HUES48 (cell line): ENCODE results near the gene PTPN13.

Source experiments
- H3K27ac ChIP-seq: one replicate; pipeline ENCODE4 v1.7.0; 2013; ENCODE audit warnings: low read depth, low read length, inconsistent platforms
- H3K27me3 ChIP-seq: 2 replicates; pipeline ENCODE4 v1.6.1; 2013; ENCODE audit warnings: mild to moderate bottlenecking, low read length; ENCODE audit not compliant: control insufficient read depth, insufficient read depth
- H3K36me3 ChIP-seq: 2 replicates; pipeline ENCODE4 v1.6.1; 2013; ENCODE audit warnings: low read length; ENCODE audit not compliant: control insufficient read depth, insufficient read depth
- H3K4me1 ChIP-seq: 2 replicates; pipeline ENCODE4 v1.6.1; 2013; ENCODE audit warnings: mild to moderate bottlenecking, low read length; ENCODE audit not compliant: control insufficient read depth, insufficient read depth
- H3K4me3 ChIP-seq: 2 replicates; pipeline ENCODE4 v1.5.1; 2013; ENCODE audit warnings: mild to moderate bottlenecking, low read depth, low read length
- H3K9ac ChIP-seq: 2 replicates; pipeline ENCODE4 v1.6.1; 2013; ENCODE audit warnings: mild to moderate bottlenecking, low read depth, low read length, moderate library complexity
- H3K9me3 ChIP-seq: 2 replicates; pipeline ENCODE4 v1.6.1; 2013; ENCODE audit warnings: low read length; ENCODE audit not compliant: control insufficient read depth, insufficient read depth

Gene PTPN13

GRCh38 chr4:86615501-86615900, 21.4 kb downstream of the PTPN13 start:
- Histone ChIP-seq H3K27me3 (no peaks in the 10 kb centered on the region), H3K9ac (no peak overlapping the region), H3K4me1 (peaks cover 6% of the 10 kb centered on the region), H3K36me3 (no peaks in the 10 kb centered on the region), H3K4me3 (no peak overlapping the region), H3K27ac (no peak overlapping the region), H3K9me3 (no peaks in the 10 kb centered on the region)

DNA sequence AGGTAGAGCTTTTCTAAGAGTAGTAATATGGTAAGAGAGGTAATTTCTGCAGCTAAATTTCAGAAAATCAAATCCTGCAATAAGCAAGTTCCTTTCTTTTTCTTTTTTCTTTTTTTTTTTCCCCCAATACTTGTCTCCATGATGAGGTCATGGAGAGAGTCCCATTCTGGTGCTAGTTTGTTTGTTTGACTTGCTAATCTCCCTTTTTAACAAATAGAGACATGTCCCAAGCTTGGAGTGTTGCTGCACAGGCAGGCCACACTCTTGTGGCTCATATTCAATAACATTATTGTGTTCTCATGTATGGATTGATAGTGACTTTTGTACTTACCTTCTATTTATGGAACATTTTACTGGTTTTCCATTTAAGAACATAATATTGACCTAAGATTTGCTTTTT, 25.5 kb downstream of the PTPN13 start:
- H3K4me3 ChIP-seq: no peak overlapping the region
- no peaks in the 10 kb centered on the region for H3K36me3 ChIP-seq
- H3K27me3 ChIP-seq: no peaks in the 10 kb centered on the region
- peaks cover 29% of the 10 kb centered on the region for H3K4me1 ChIP-seq
- H3K9ac ChIP-seq: no peak overlapping the region
- no peak overlapping the region for H3K27ac ChIP-seq
- no peaks in the 10 kb centered on the region for H3K9me3 ChIP-seq

- Histone ChIP-seq H3K4me3 (no peak overlapping the region), H3K27ac (no peak overlapping the region), H3K4me1 (peaks cover 33% of the 10 kb centered on the region), H3K9me3 (no peaks in the 10 kb centered on the region), H3K36me3 (no peaks in the 10 kb centered on the region), H3K9ac (no peak overlapping the region), H3K27me3 (no peaks in the 10 kb centered on the region)
Measured at GRCh38 chr4:86621435-86621834, 27.3 kb downstream of the PTPN13 start.

GRCh38 chr4:86626066-86626465, 32.0 kb downstream of the PTPN13 start:
- H3K27me3 ChIP-seq: no peaks in the 10 kb centered on the region
- no peak overlapping the region for H3K9ac ChIP-seq
- H3K4me3 ChIP-seq: no peak overlapping the region
- peaks cover 22% of the 10 kb centered on the region for H3K4me1 ChIP-seq
- no peaks in the 10 kb centered on the region for H3K9me3 ChIP-seq
- H3K36me3 ChIP-seq: no peaks in the 10 kb centered on the region
- H3K27ac ChIP-seq: no peak overlapping the region

DNA sequence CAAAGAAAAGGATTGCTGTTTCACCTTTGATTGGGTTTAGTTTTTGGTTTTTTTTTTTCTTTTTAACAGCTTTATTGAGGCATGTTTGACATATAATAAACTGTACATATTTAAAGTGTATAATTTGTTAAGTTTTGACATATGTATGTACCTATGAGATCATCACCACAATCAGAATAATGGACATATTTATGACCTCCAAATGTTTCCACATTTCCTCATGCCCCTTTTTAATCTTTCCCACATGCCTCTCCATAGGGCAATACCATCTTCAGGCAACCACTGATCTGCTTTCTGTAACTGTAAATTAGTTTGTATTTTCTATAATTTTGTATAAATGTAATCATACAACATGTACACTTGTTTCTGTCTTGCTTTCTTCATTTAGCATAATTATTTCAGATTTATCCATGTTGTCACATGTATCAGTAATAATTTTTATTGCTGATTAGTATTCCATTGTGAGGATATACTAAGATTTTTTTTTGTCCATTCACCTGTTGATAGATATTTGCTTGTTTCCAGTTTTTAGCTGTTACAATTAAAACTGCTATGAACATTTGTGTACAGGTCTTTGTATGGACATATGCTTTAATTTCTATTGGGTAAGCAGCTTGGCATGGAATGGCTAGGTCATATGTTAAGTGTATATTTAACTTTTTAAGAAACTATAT, 33.5 kb downstream of the PTPN13 start:
- Histone ChIP-seq H3K4me3 (no peak overlapping the region), H3K27ac (no peak overlapping the region), H3K9me3 (no peaks in the 10 kb centered on the region), H3K9ac (no peak overlapping the region), H3K36me3 (no peaks in the 10 kb centered on the region), H3K27me3 (no peaks in the 10 kb centered on the region), H3K4me1 (peaks cover 13% of the 10 kb centered on the region)

GRCh38 chr4:86630629-86631028, 36.5 kb downstream of the PTPN13 start:
- Histone ChIP-seq H3K36me3 (no peaks in the 10 kb centered on the region), H3K27ac (no peak overlapping the region), H3K4me1 (no peaks in the 10 kb centered on the region), H3K9me3 (no peaks in the 10 kb centered on the region), H3K9ac (no peak overlapping the region), H3K27me3 (no peaks in the 10 kb centered on the region), H3K4me3 (no peak overlapping the region)

DNA sequence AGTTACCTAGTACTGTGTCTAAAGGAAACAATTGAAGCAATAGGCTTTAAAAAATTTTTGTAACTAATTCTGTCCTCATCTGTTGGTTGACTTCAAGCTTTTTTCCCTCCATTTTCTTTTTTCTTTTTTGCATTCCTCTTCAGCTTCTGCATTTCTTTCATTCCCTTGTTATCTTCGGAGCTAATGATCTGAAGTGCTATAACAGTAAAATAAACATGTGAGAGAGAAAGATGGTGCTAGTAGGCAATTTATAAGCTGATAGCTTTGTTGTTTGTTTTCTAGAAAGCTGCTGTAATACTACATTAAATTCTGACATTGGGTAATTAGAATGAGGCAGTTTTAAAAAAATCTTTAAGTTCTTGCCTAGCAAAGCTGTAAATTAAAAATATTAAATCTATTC, 37.1 kb downstream of the PTPN13 start:
- Histone ChIP-seq H3K27ac (no peak overlapping the region), H3K4me1 (no peaks in the 10 kb centered on the region), H3K36me3 (0 out of 2 replicates have a peak, but pooled peaks cover 5% of the 10 kb centered on the region), H3K27me3 (no peaks in the 10 kb centered on the region), H3K4me3 (no peak overlapping the region), H3K9me3 (no peaks in the 10 kb centered on the region), H3K9ac (no peak overlapping the region)

GRCh38 chr4:86633854-86634253, 39.7 kb downstream of the PTPN13 start:
- no peaks in the 10 kb centered on the region for H3K27me3 ChIP-seq
- H3K9me3 ChIP-seq: no peaks in the 10 kb centered on the region
- H3K36me3 ChIP-seq: 0 out of 2 replicates have a peak, but pooled peaks cover 6% of the 10 kb centered on the region
- no peak overlapping the region for H3K27ac ChIP-seq
- no peak overlapping the region for H3K9ac ChIP-seq
- no peaks in the 10 kb centered on the region for H3K4me1 ChIP-seq
- H3K4me3 ChIP-seq: no peak overlapping the region

DNA sequence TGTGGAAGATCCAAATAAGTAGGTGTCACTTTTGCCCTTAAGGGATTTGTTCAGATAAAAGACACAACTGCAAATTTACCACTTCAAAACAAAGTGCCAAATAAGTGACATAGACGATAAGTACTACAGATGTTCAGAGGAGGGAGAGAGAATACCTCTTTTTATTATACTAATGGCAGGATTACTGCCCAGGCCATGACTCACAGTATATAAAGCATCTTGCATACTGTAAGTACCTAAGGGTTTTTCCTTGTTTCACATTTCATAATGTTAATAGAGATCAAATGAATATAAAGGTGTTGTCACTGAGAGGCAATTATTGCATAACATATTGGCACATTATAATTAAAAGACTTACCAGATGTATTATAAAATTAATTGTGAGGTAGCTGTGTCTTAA, 46.4 kb downstream of the PTPN13 start:
- Histone ChIP-seq H3K9me3 (no peaks in the 10 kb centered on the region), H3K9ac (no peak overlapping the region), H3K27ac (no peak overlapping the region), H3K27me3 (no peaks in the 10 kb centered on the region), H3K36me3 (0 out of 2 replicates have a peak, but pooled peaks cover 6% of the 10 kb centered on the region), H3K4me1 (peaks cover 6% of the 10 kb centered on the region; the same call in 1 of the 2 replicates), H3K4me3 (no peak overlapping the region)

- Histone ChIP-seq H3K9ac (no peak overlapping the region), H3K27me3 (no peaks in the 10 kb centered on the region), H3K4me3 (no peak overlapping the region), H3K4me1 (peaks cover 6% of the 10 kb centered on the region; the same call in 1 of the 2 replicates), H3K36me3 (no peaks in the 10 kb centered on the region), H3K9me3 (no peaks in the 10 kb centered on the region), H3K27ac (no peak overlapping the region)
Measured at GRCh38 chr4:86641516-86642090, 47.5 kb downstream of the PTPN13 start.

- no peaks in the 10 kb centered on the region for H3K36me3 ChIP-seq
- peaks cover 6% of the 10 kb centered on the region; the same call in 1 of the 2 replicates for H3K4me1 ChIP-seq
- H3K9ac ChIP-seq: no peak overlapping the region
- H3K4me3 ChIP-seq: no peak overlapping the region
- no peaks in the 10 kb centered on the region for H3K27me3 ChIP-seq
- H3K27ac ChIP-seq: no peak overlapping the region
- no peaks in the 10 kb centered on the region for H3K9me3 ChIP-seq
Measured at GRCh38 chr4:86644892-86645291, 50.8 kb downstream of the PTPN13 start.
